Measurements from ENCODE around the gene NBPF6.
"Not testable (repeated sequence)": the region's sequence is repeated elsewhere in the genome, so short reads cannot be mapped to it uniquely, and the experiment has no call there.

DNA sequence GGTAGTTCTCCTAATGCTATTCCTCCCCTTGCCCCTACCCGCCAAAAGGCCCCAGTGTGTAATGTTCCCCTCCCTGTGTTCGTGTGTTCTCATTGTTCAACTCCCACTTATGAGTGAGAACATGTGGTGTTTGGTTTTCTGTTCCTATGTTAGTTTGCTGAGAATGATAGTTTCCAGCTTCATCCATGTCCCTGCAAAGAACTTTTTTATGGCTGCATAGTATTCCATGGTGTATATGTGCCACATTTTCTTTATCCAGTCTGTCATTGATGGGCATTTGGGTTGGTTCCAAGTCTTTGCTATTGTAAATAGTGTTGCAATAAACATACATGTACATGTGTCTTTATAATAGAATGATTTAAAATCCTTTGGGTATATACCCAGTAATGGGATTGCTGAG, 63.8 kb downstream of the NBPF6 start:
- TF ChIP-seq, protein P1, sequence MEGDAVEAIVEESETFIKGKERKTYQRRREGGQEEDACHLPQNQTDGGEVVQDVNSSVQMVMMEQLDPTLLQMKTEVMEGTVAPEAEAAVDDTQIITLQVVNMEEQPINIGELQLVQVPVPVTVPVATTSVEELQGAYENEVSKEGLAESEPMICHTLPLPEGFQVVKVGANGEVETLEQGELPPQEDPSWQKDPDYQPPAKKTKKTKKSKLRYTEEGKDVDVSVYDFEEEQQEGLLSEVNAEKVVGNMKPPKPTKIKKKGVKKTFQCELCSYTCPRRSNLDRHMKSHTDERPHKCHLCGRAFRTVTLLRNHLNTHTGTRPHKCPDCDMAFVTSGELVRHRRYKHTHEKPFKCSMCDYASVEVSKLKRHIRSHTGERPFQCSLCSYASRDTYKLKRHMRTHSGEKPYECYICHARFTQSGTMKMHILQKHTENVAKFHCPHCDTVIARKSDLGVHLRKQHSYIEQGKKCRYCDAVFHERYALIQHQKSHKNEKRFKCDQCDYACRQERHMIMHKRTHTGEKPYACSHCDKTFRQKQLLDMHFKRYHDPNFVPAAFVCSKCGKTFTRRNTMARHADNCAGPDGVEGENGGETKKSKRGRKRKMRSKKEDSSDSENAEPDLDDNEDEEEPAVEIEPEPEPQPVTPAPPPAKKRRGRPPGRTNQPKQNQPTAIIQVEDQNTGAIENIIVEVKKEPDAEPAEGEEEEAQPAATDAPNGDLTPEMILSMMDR (IDR thresholded peaks at IDR 0.05), result not testable (repeated sequence)
- not testable (repeated sequence) for TF ChIP-seq POLR2A, EP300 (IDR thresholded peaks at IDR 0.05)
